Panc1 (cell line): ENCODE data around the gene AP1S1.

Experiments
- CTCF ChIP-seq: fragments of 450-650 bp; IDR thresholded peaks from 2 replicates; pipeline ENCODE4 v1.5.1; 2017; ENCODE audit warnings: mild to moderate bottlenecking
- POLR2AphosphoS5 ChIP-seq: IDR thresholded peaks from 2 replicates; pipeline ENCODE4 v1.6.1; 2012; ENCODE audit warnings: mild to moderate bottlenecking, low read depth, low read length, moderate library complexity
- REST ChIP-seq, 2 experiments: IDR thresholded peaks; 2 replicates each; pipeline ENCODE4 v1.6.1; 2011 to 2012; ENCODE audit warnings: low read depth in 2 of 2, control low read depth in 1 of 2, low read length in 1 of 2, mild to moderate bottlenecking in 1 of 2, moderate library complexity in 1 of 2; ENCODE audit not compliant: insufficient read depth in 1 of 2
- SIN3A ChIP-seq: IDR thresholded peaks from 2 replicates; pipeline ENCODE4 v1.6.1; 2012; ENCODE audit warnings: low read depth, mild to moderate bottlenecking, low read length, moderate library complexity, borderline replicate concordance; ENCODE audit not compliant: insufficient read depth
- TCF7L2 ChIP-seq: IDR thresholded peaks from 2 replicates; pipeline ENCODE4 v1.6.1; 2011; ENCODE audit warnings: mild to moderate bottlenecking, low read depth, low read length, inconsistent platforms

- TF ChIP-seq CTCF, result no peak
- TF ChIP-seq REST (IDR thresholded peaks at IDR 0.05; ENCODE audit: insufficient read depth in 1 of 2, low read depth in 2 of 2, low read length in 1 of 2), result no peak
- no peak for TF ChIP-seq POLR2AphosphoS5
- TF ChIP-seq SIN3A, result no peak
- no peak for TF ChIP-seq TCF7L2
These were observed 31.1 kb downstream of the AP1S1 start for GRCh38 chr7:101185258-101185839.
